ENCODE data around the gene LIN7A. TPM values are rescaled to one million over a fixed set of nuclear protein-coding genes. Genes with fewer than 3 reads are reported as not detected.

Gene LIN7A
- total RNA-seq, 5 donors from 2014 or later (not counting 1 experiment from before 2014, with no cell fraction given) = 0.03 to 0.12 TPM; not detected in 3

DNA sequence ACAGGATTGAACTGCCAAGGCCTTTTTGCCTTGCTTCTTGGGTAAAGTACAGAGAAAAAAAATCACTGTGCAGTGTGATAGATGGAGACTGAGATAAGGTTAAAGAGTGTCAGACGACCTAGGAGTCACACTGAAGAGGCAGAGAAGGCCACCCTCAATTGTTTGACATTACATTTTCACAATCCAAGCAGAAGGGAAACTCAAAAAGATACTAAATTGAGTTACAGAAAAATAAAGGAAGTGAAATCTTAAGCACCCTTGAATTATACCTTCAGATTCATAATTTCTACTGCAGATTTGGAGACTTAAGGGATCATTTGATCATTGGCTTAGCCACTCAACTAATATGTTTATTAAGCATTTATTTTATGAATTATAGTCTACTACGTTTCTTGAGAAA, 123.9 kb downstream of the LIN7A start:
- H3K27me3 Mint-ChIP-seq = no peaks in the 10 kb centered on the region
- no peaks in the 10 kb centered on the region for H3K4me1 ChIP-seq (ENCODE audit: control insufficient read depth in 1 of 2, extremely low read depth in 1 of 2, insufficient read depth in 2 of 2, low read length in 2 of 2)
- H3K4me1 Mint-ChIP-seq = no peaks in the 10 kb centered on the region
- ATAC-seq (replicated peaks in 1 of 4) = no peak
- H3K4me3 ChIP-seq (ENCODE audit: control insufficient read depth in 1 of 2, extremely low read depth in 1 of 2, low read length in 1 of 2) = no peak overlapping the region
- DNase-seq = no peak
- no peak overlapping the region for H3K4me3 Mint-ChIP-seq
- WGBS (ENCODE audit: insufficient coverage) = no CpG with 5 or more reads among the region's 2 CpGs
- ChIA-PET CTCF (no interaction called here), POLR2A (no interaction called here)
- H3K27me3 ChIP-seq (replicated peaks in 1 of 2; ENCODE audit: control insufficient read depth in 2 of 2, extremely low read depth in 1 of 2, insufficient read depth in 2 of 2, low read length in 1 of 2) = no peaks in the 10 kb centered on the region
- peaks cover 0 to 2% (median 0%) of the 10 kb centered on the region in 3 donors for H3K9me3 Mint-ChIP-seq
- H3K27ac Mint-ChIP-seq = no peak overlapping the region
- no peaks in the 10 kb centered on the region for H3K36me3 ChIP-seq (ENCODE audit: control insufficient read depth in 2 of 2, extremely low read depth in 1 of 2, insufficient read depth in 1 of 2, low read length in 1 of 2)
- no peaks in the 10 kb centered on the region for H3K36me3 Mint-ChIP-seq
- no peak overlapping the region for H3K27ac ChIP-seq (ENCODE audit: low read length)
- H3K9me3 ChIP-seq = no peaks in the 10 kb centered on the region

- no peaks in the 10 kb centered on the region for H3K36me3 ChIP-seq (ENCODE audit: control insufficient read depth in 2 of 2, extremely low read depth in 1 of 2, insufficient read depth in 1 of 2, low read length in 1 of 2)
- no peak for ATAC-seq (replicated peaks in 1 of 4)
- no peak overlapping the region for H3K4me3 ChIP-seq (ENCODE audit: control insufficient read depth in 1 of 2, extremely low read depth in 1 of 2, low read length in 1 of 2)
- ChIA-PET POLR2A (no interaction called here), CTCF (no interaction called here)
- Mint-ChIP-seq H3K36me3 (no peaks in the 10 kb centered on the region), H3K4me3 (no peak overlapping the region), H3K27me3 (no peaks in the 10 kb centered on the region), H3K9me3 (peaks cover 0 to 5% (median 0%) of the 10 kb centered on the region in 3 donors), H3K27ac (no peak overlapping the region), H3K4me1 (no peaks in the 10 kb centered on the region)
- H3K27ac ChIP-seq (ENCODE audit: low read length) = no peak overlapping the region
- WGBS (ENCODE audit: insufficient coverage) = no CpG with 5 or more reads among the region's 3 CpGs
- H3K9me3 ChIP-seq = no peaks in the 10 kb centered on the region
- H3K27me3 ChIP-seq (replicated peaks in 1 of 2; ENCODE audit: control insufficient read depth in 2 of 2, extremely low read depth in 1 of 2, insufficient read depth in 2 of 2, low read length in 1 of 2) = no peaks in the 10 kb centered on the region
- DNase-seq = no peak
- H3K4me1 ChIP-seq (ENCODE audit: control insufficient read depth in 1 of 2, extremely low read depth in 1 of 2, insufficient read depth in 2 of 2, low read length in 2 of 2) = no peaks in the 10 kb centered on the region
These were observed 125.6 kb downstream of the LIN7A start for GRCh38 chr12:80811957-80812708.

DNA sequence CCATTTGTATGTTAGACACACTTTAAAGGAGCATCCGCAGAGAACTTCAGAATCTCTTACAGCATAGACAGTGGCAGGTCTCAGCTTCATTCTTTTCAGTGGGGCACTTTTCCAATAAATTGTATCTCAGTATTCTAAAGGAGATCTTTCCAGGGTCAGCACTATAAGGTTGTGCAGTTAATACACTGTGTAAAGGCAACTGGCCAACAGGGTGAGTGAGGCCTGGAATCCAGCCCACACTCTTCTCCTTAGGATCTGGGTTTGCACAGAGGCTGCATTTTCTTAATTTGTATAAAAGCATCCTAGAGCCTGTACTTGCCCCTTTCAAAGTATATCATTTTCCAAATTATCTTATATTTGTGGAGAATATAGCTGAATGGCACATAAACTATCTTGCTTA, 126.9 kb downstream of the LIN7A start:
- no peaks in the 10 kb centered on the region for H3K9me3 ChIP-seq
- ATAC-seq (replicated peaks in 1 of 4) = no peak
- Mint-ChIP-seq H3K4me3 (no peak overlapping the region), H3K4me1 (no peaks in the 10 kb centered on the region), H3K36me3 (no peaks in the 10 kb centered on the region), H3K27ac (no peak overlapping the region), H3K27me3 (no peaks in the 10 kb centered on the region), H3K9me3 (peaks cover 0 to 5% (median 0%) of the 10 kb centered on the region in 3 donors)
- H3K36me3 ChIP-seq (ENCODE audit: control insufficient read depth in 2 of 2, extremely low read depth in 1 of 2, insufficient read depth in 1 of 2, low read length in 1 of 2) = no peaks in the 10 kb centered on the region
- H3K27me3 ChIP-seq (replicated peaks in 1 of 2; ENCODE audit: control insufficient read depth in 2 of 2, extremely low read depth in 1 of 2, insufficient read depth in 2 of 2, low read length in 1 of 2) = no peaks in the 10 kb centered on the region
- H3K4me1 ChIP-seq (ENCODE audit: control insufficient read depth in 1 of 2, extremely low read depth in 1 of 2, insufficient read depth in 2 of 2, low read length in 2 of 2) = no peaks in the 10 kb centered on the region
- ChIA-PET CTCF (no interaction called here), POLR2A (no interaction called here)
- no peak overlapping the region for H3K4me3 ChIP-seq (ENCODE audit: control insufficient read depth in 1 of 2, extremely low read depth in 1 of 2, low read length in 1 of 2)
- DNase-seq = no peak
- WGBS (ENCODE audit: insufficient coverage) = no CpG with 5 or more reads among the region's 1 CpG
- H3K27ac ChIP-seq (ENCODE audit: low read length) = no peak overlapping the region

- WGBS (ENCODE audit: insufficient coverage) = 85% methylated on average over 2 of the region's 4 CpGs
- ChIA-PET POLR2A (no interaction called here), CTCF (no interaction called here)
- Mint-ChIP-seq H3K36me3 (no peaks in the 10 kb centered on the region), H3K4me1 (no peaks in the 10 kb centered on the region), H3K27me3 (no peaks in the 10 kb centered on the region), H3K27ac (no peak overlapping the region), H3K4me3 (no peak overlapping the region), H3K9me3 (peaks cover 0 to 5% (median 4%) of the 10 kb centered on the region in 3 donors)
- H3K9me3 ChIP-seq = no peaks in the 10 kb centered on the region
- H3K36me3 ChIP-seq (ENCODE audit: control insufficient read depth in 2 of 2, extremely low read depth in 1 of 2, insufficient read depth in 1 of 2, low read length in 1 of 2) = no peaks in the 10 kb centered on the region
- no peaks in the 10 kb centered on the region for H3K27me3 ChIP-seq (replicated peaks in 1 of 2; ENCODE audit: control insufficient read depth in 2 of 2, extremely low read depth in 1 of 2, insufficient read depth in 2 of 2, low read length in 1 of 2)
- no peaks in the 10 kb centered on the region for H3K4me1 ChIP-seq (ENCODE audit: control insufficient read depth in 1 of 2, extremely low read depth in 1 of 2, insufficient read depth in 2 of 2, low read length in 2 of 2)
- ATAC-seq (replicated peaks in 1 of 4) = no peak
- DNase-seq = no peak
- H3K4me3 ChIP-seq (ENCODE audit: control insufficient read depth in 1 of 2, extremely low read depth in 1 of 2, low read length in 1 of 2) = no peak overlapping the region
- H3K27ac ChIP-seq (ENCODE audit: low read length) = no peak overlapping the region
These were observed 130.0 kb downstream of the LIN7A start for GRCh38 chr12:80807640-80808288.

DNA sequence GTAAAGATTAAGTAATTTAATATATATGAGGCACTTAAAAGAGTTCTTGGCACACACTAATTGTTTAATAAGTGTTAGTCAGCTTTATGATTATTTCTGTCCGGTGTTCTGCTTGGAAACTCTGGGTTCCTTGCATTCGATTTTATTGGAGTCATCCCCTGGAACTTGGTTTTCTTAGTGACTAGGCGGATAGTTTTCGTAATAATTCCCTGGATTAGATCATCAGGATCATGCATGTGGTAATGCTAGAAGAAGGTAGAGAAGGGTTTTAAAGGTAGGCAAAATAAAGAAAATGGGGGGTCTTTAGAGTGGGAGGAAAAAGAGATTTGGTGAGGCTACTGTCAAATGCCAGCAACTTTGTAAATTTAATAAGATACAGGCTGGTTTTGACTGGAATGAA, 132.6 kb downstream of the LIN7A start:
- ATAC-seq (replicated peaks in 1 of 4) (no peak), DNase-seq (no peak)
- H3K4me3 Mint-ChIP-seq = no peak overlapping the region
- H3K27me3 Mint-ChIP-seq = no peaks in the 10 kb centered on the region
- Histone ChIP-seq H3K27ac (ENCODE audit: low read length) (no peak overlapping the region), H3K4me3 (ENCODE audit: control insufficient read depth in 1 of 2, extremely low read depth in 1 of 2, low read length in 1 of 2) (no peak overlapping the region), H3K27me3 (replicated peaks in 1 of 2; ENCODE audit: control insufficient read depth in 2 of 2, extremely low read depth in 1 of 2, insufficient read depth in 2 of 2, low read length in 1 of 2) (no peaks in the 10 kb centered on the region), H3K36me3 (ENCODE audit: control insufficient read depth in 2 of 2, extremely low read depth in 1 of 2, insufficient read depth in 1 of 2, low read length in 1 of 2) (no peaks in the 10 kb centered on the region), H3K4me1 (ENCODE audit: control insufficient read depth in 1 of 2, extremely low read depth in 1 of 2, insufficient read depth in 2 of 2, low read length in 2 of 2) (no peaks in the 10 kb centered on the region), H3K9me3 (no peaks in the 10 kb centered on the region)
- WGBS (ENCODE audit: insufficient coverage) = 84% methylated on average over 4 of the region's 4 CpGs
- H3K27ac Mint-ChIP-seq = no peak overlapping the region
- H3K9me3 Mint-ChIP-seq = peaks cover 0 to 5% (median 5%) of the 10 kb centered on the region in 3 donors
- no peaks in the 10 kb centered on the region for H3K36me3 Mint-ChIP-seq
- CTCF ChIA-PET = no interaction called here
- POLR2A ChIA-PET = no interaction called here
- no peaks in the 10 kb centered on the region for H3K4me1 Mint-ChIP-seq

- Histone ChIP-seq H3K4me1 (ENCODE audit: control insufficient read depth in 1 of 2, extremely low read depth in 1 of 2, insufficient read depth in 2 of 2, low read length in 2 of 2) (no peaks in the 10 kb centered on the region), H3K36me3 (ENCODE audit: control insufficient read depth in 2 of 2, extremely low read depth in 1 of 2, insufficient read depth in 1 of 2, low read length in 1 of 2) (no peaks in the 10 kb centered on the region), H3K27me3 (replicated peaks in 1 of 2; ENCODE audit: control insufficient read depth in 2 of 2, extremely low read depth in 1 of 2, insufficient read depth in 2 of 2, low read length in 1 of 2) (no peaks in the 10 kb centered on the region), H3K4me3 (ENCODE audit: control insufficient read depth in 1 of 2, extremely low read depth in 1 of 2, low read length in 1 of 2) (no peak overlapping the region), H3K9me3 (no peaks in the 10 kb centered on the region), H3K27ac (ENCODE audit: low read length) (no peak overlapping the region)
- H3K27ac Mint-ChIP-seq = no peak overlapping the region
- H3K4me3 Mint-ChIP-seq = no peak overlapping the region
- H3K27me3 Mint-ChIP-seq = no peaks in the 10 kb centered on the region
- no peaks in the 10 kb centered on the region for H3K4me1 Mint-ChIP-seq
- WGBS (ENCODE audit: insufficient coverage) = no CpG with 5 or more reads among the region's 3 CpGs
- H3K9me3 Mint-ChIP-seq = peaks cover 0 to 9% (median 2%) of the 10 kb centered on the region in 3 donors
- H3K36me3 Mint-ChIP-seq = no peaks in the 10 kb centered on the region
- ChIA-PET POLR2A (no interaction called here), CTCF (no interaction called here)
- DNase-seq = no peak
- no peak for ATAC-seq (replicated peaks in 1 of 4)
These were observed 134.9 kb downstream of the LIN7A start for GRCh38 chr12:80802652-80803400.
